GM12865 (cell line): ENCODE measurements around the gene UMODL1.

Source experiments
- DNase-seq: peaks from one replicate; pipeline ENCODE4 v3.0.0; 2010; ENCODE audit warnings: low read depth
- H3K4me3 ChIP-seq: 2 replicates; pipeline ENCODE4 v1.5.1; 2011; ENCODE audit warnings: mild to moderate bottlenecking, low read depth, low read length, control low read depth
- CTCF ChIP-seq: IDR thresholded peaks from 2 replicates; pipeline ENCODE4 v1.5.1; 2011; ENCODE audit warnings: low read length, control low read depth, low read depth, inconsistent platforms; ENCODE audit not compliant: insufficient read depth; ENCODE audit errors: missing control alignments

UMODL1 gene

GRCh38 chr21:42102991-42103390 is 31.9 kb downstream of the UMODL1 start:
- no peak overlapping the region for H3K4me3 ChIP-seq
- no peak for TF ChIP-seq CTCF
- no peak for DNase-seq

- TF ChIP-seq CTCF = no peak
- H3K4me3 ChIP-seq = no peak overlapping the region
Observed at GRCh38 chr21:42103843-42104242, 32.7 kb downstream of the UMODL1 start.

GRCh38 chr21:42105476-42106315 is 34.6 kb downstream of the UMODL1 start:
- TF ChIP-seq CTCF = no peak
- DNase-seq = no peak
- no peak overlapping the region for H3K4me3 ChIP-seq

More at GRCh38 chr21:42103843-42104242, 32.7 kb downstream of the UMODL1 start:
- no peak for DNase-seq

GRCh38 chr21:42106425-42106824 is 35.3 kb downstream of the UMODL1 start:
- H3K4me3 ChIP-seq = no peak overlapping the region
- no peak for TF ChIP-seq CTCF
- no peak for DNase-seq

GRCh38 chr21:42107177-42107880 is 36.2 kb downstream of the UMODL1 start:
- no peak for TF ChIP-seq CTCF
- H3K4me3 ChIP-seq = no peak overlapping the region
- no peak for DNase-seq

GRCh38 chr21:42107881-42108553 is 36.9 kb downstream of the UMODL1 start:
- no peak overlapping the region for H3K4me3 ChIP-seq
- DNase-seq = peak; percentile 88
- TF ChIP-seq CTCF = peak; percentile 96
